Uterus (tissue), 2 donors: ENCODE data around the gene SHC4.

Source experiments
- POLR2A ChIP-seq, 2 donors: fragments of 450-650 bp; IDR thresholded peaks; one replicate each; pipeline ENCODE4 v1.6.1; 2016; ENCODE audit warnings: antibody characterized with exemption in 2 of 2, mild to moderate bottlenecking in 1 of 2, moderate library complexity in 1 of 2
- TF ChIP-seq, protein P1 (sequence below), 4 experiments: fragments of 200-600 bp in 2 of 4; fragments of 450-650 bp in 2 of 4; sonication (generic) in 2 of 4; IDR thresholded peaks; one replicate each; pipeline ENCODE4 v1.5.1; 2016 to 2019; ENCODE audit warnings: antibody characterized with exemption in 4 of 4, mild to moderate bottlenecking in 2 of 4, moderate library complexity in 1 of 4

DNA sequence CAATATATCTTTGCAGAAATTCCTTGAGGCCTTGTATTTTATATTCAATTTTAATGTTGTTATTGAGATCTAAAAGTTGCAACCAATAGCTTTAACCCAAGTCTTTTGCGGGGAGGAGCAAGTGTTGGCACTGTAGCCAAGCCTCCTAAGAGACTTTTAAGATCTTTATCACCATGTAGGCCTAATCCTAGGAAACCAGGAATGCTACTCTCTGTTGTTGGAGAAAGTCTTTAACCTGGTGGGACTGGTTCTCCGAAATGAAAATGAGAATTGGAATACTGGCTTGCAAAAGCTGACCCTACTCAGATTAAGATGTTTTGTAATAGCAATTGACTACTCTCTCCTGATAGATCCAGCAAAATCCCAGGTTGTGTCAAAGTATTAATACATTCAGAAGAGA, 25.8 kb downstream of the SHC4 start:
- TF ChIP-seq, protein P1, sequence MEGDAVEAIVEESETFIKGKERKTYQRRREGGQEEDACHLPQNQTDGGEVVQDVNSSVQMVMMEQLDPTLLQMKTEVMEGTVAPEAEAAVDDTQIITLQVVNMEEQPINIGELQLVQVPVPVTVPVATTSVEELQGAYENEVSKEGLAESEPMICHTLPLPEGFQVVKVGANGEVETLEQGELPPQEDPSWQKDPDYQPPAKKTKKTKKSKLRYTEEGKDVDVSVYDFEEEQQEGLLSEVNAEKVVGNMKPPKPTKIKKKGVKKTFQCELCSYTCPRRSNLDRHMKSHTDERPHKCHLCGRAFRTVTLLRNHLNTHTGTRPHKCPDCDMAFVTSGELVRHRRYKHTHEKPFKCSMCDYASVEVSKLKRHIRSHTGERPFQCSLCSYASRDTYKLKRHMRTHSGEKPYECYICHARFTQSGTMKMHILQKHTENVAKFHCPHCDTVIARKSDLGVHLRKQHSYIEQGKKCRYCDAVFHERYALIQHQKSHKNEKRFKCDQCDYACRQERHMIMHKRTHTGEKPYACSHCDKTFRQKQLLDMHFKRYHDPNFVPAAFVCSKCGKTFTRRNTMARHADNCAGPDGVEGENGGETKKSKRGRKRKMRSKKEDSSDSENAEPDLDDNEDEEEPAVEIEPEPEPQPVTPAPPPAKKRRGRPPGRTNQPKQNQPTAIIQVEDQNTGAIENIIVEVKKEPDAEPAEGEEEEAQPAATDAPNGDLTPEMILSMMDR (IDR thresholded peaks at IDR 0.05), result no peak
- TF ChIP-seq POLR2A (IDR thresholded peaks at IDR 0.05), result no peak
